Left lung (tissue), 10 donors: ENCODE results near the gene KRTAP9-3. TPM values are rescaled to one million over a fixed set of nuclear protein-coding genes. Genes with fewer than 3 reads are reported as not detected.
"Not testable (repeated sequence)": the region's sequence is repeated elsewhere in the genome, so short reads cannot be mapped to it uniquely, and the experiment has no call there.

Source experiments
- ATAC-seq: fragments of 200-7000 bp; cut with Tn5 transposase; one replicate; pipeline ENCODE4 v1.9.1; 2020; ENCODE audit warnings: moderate library complexity
- DNase-seq, 4 donors: peaks; one replicate each; pipeline ENCODE4 v3.0.0-alpha.2; 2013 to 2020
- H3K27ac ChIP-seq, 2 donors: fragments of 200-600 bp; sonication (generic) in 1 of 2; one replicate each; pipeline versions ENCODE4 v1.5.0 to v1.8.0; 2020 to 2021
- H3K27me3 ChIP-seq, 2 donors: fragments of 200-600 bp; sonication (generic) in 1 of 2; one replicate each; pipeline versions ENCODE4 v1.5.0 to v1.8.0; 2020 to 2021
- H3K36me3 ChIP-seq, 2 donors: fragments of 200-600 bp; sonication (generic) in 1 of 2; one replicate each; pipeline versions ENCODE4 v1.5.0 to v1.8.0; 2020 to 2021
- H3K4me1 ChIP-seq, 2 donors: fragments of 200-600 bp; one replicate each; pipeline ENCODE4 v1.8.0; 2021
- H3K4me3 ChIP-seq, 2 donors: fragments of 200-600 bp; sonication (generic) in 1 of 2; one replicate each; pipeline versions ENCODE4 v1.5.0 to v1.8.0; 2020 to 2021; ENCODE audit warnings: mild to moderate bottlenecking in 1 of 2
- H3K9me3 ChIP-seq, 2 donors: fragments of 200-600 bp; sonication (generic) in 1 of 2; one replicate each; pipeline versions ENCODE4 v1.5.0 to v1.8.0; 2020 to 2021
- intact Hi-C, 2 donors: fragments of 100-400 bp; cut with DNase I; formaldehyde crosslinking; loops; one replicate each; pipeline versions ENCODE4 v1.11.2 to v1.14.2; 2022
- polyA plus RNA-seq, 6 donors: library from polyadenylated mRNA; unstranded; fragments of 120-200 nt; gene quantifications; one replicate each; pipeline ENCODE4 v1.2.1, GENCODE V29; 2013; ENCODE audit not compliant: insufficient read length in 6 of 6
- total RNA-seq, 2 donors: library from RNA; stranded (reverse); fragmentation: NEBNext Ultra II Directional; extraction: Animal tissue kit (Norgen Biotek cat#: 25700); gene quantifications; one replicate each; pipeline ENCODE4 v1.2.1, GENCODE V29; 2021
- TF ChIP-seq, protein P1 (sequence below), 2 donors: fragments of 200-600 bp; sonication (generic) in 1 of 2; IDR thresholded peaks; one replicate each; pipeline versions ENCODE4 v1.5.0 to v1.8.0; 2021; ENCODE audit warnings: antibody characterized with exemption in 2 of 2
- donor health status: DM: no; HTN: yes; CAD: no.
- donor health status: DM: no; HTN: no; CAD: no.

KRTAP9-3 gene
- total and polyA plus RNA-seq, 8 donors = not detected

DNA sequence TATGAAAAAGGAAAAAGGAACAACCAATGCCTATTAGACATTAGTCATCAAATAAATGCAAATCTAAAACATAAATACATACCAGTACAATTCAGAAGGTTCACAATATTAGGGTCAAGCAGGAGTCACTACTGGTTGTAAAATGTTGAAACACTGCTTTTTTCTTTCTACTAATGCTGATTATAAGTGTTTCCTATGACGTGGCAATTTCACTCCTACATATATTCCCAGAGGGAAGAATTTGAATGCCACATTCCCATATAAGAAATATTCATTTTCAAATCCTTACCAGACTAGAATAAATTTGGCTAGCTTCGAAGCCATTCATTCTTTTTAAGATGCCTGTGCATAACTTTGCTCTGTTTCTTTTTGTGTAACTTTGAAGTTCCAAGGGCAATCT lies 8.4 kb upstream of the KRTAP9-3 start:
- intact Hi-C loops = no loop called here
- ATAC-seq (no peak), DNase-seq (no peak)
- Histone ChIP-seq H3K9me3 (no peaks in the 10 kb centered on the region), H3K27ac (no peak overlapping the region), H3K36me3 (no peaks in the 10 kb centered on the region), H3K27me3 (peaks cover 0 to 14% of the 10 kb centered on the region in 2 donors), H3K4me1 (no peaks in the 10 kb centered on the region), H3K4me3 (no peak overlapping the region)
- TF ChIP-seq, protein P1, sequence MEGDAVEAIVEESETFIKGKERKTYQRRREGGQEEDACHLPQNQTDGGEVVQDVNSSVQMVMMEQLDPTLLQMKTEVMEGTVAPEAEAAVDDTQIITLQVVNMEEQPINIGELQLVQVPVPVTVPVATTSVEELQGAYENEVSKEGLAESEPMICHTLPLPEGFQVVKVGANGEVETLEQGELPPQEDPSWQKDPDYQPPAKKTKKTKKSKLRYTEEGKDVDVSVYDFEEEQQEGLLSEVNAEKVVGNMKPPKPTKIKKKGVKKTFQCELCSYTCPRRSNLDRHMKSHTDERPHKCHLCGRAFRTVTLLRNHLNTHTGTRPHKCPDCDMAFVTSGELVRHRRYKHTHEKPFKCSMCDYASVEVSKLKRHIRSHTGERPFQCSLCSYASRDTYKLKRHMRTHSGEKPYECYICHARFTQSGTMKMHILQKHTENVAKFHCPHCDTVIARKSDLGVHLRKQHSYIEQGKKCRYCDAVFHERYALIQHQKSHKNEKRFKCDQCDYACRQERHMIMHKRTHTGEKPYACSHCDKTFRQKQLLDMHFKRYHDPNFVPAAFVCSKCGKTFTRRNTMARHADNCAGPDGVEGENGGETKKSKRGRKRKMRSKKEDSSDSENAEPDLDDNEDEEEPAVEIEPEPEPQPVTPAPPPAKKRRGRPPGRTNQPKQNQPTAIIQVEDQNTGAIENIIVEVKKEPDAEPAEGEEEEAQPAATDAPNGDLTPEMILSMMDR (IDR thresholded peaks at IDR 0.05) = no peak

- H3K27me3 ChIP-seq = peaks cover 0 to 14% of the 10 kb centered on the region in 2 donors
- no peak for ATAC-seq
- H3K4me3 ChIP-seq = no peak overlapping the region
- intact Hi-C loops = no loop called here
- no peaks in the 10 kb centered on the region for H3K9me3 ChIP-seq
- H3K36me3 ChIP-seq = no peaks in the 10 kb centered on the region
- H3K27ac ChIP-seq = no peak overlapping the region
- H3K4me1 ChIP-seq = no peaks in the 10 kb centered on the region
- TF ChIP-seq, protein P1 (IDR thresholded peaks at IDR 0.05) = no peak
- no peak for DNase-seq
Observed at GRCh38 chr17:41226051-41226450, 6.2 kb upstream of the KRTAP9-3 start.

DNA sequence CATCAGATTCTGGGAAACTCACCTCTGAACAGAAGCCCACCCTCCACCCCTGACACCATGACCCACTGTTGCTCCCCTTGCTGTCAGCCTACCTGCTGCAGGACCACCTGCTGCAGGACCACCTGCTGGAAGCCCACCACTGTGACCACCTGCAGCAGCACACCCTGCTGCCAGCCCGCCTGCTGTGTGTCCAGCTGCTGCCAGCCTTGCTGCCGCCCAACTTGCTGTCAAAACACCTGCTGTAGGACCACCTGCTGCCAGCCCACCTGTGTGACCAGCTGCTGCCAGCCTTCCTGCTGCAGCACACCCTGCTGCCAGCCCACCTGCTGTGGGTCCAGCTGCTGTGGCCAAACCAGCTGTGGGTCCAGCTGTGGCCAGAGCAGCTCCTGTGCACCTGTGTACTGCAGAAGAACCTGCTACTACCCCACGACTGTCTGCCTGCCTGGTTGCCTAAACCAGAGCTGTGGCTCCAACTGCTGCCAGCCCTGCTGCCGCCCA lies 5.6 kb upstream of the KRTAP9-3 start, which contains the start of gene KRTAP9-2:
Gene KRTAP9-2, plus strand, starts transcription at position 51 of the 498 bp plus-strand sequence. Its CDS starts 7 bp downstream, at position 58.
- intact Hi-C loops = not testable (repeated sequence)

DNA sequence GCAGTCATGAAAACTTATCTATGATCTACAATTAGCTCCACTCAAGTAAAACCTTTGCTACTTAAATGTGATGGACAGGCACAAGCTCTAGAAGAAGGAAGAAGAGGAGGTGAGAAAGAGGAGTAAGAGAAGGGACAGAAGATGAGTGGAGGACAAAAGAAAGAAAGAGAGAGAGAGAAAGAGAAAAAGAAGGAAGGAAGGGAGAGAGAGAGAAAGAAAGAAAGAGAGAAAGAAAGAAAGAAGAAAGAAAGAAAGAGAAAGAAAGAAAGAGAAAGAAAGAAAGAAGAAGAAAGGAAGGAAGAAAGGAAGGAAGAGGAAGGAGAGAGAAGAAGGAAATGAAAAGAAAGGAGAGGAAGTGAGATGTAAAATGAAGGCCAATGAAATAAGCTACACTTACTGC lies 2.2 kb upstream of the KRTAP9-3 start:
- no peak overlapping the region for H3K27ac ChIP-seq
- no peaks in the 10 kb centered on the region for H3K36me3 ChIP-seq
- DNase-seq = no peak
- no peak for ATAC-seq
- peaks cover 0 to 41% of the 10 kb centered on the region in 2 donors for H3K27me3 ChIP-seq
- H3K4me3 ChIP-seq = no peak overlapping the region
- intact Hi-C loops = no loop called here
- TF ChIP-seq, protein P1 (IDR thresholded peaks at IDR 0.05) = no peak
- H3K9me3 ChIP-seq = no peaks in the 10 kb centered on the region
- no peaks in the 10 kb centered on the region for H3K4me1 ChIP-seq

More for the DNA sequence above, 5.6 kb upstream of the KRTAP9-3 start, which contains the start of gene KRTAP9-2:
- H3K27ac ChIP-seq, H3K9me3 ChIP-seq, H3K36me3 ChIP-seq, DNase-seq, H3K4me3 ChIP-seq, ATAC-seq, H3K4me1 ChIP-seq: not testable (repeated sequence)
- peaks cover 0 to 15% of the 10 kb centered on the region in 2 donors for H3K27me3 ChIP-seq

DNA sequence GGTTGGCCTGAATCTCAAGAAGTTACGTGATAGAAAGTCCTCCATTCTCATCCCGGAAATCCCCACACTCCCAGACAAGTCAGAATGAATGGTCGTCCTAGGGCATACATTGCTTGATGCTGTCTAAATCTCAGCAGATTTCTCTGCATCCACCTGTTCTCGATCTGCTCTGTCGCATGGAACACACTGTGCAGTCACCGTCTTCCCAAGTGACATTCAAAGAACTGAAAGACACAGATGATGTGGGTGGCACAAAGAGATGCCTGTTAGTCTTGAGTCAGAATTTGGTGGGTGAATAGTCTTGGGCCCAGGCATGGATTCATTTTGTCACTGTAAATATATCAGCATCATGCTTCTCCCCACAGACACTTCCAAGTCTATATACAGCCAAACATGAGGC lies 518 bp upstream of the KRTAP9-3 start:
- no peaks in the 10 kb centered on the region for H3K36me3 ChIP-seq
- TF ChIP-seq, protein P1 (IDR thresholded peaks at IDR 0.05) = no peak
- no peak overlapping the region for H3K27ac ChIP-seq
- intact Hi-C loops = no loop called here
- no peaks in the 10 kb centered on the region for H3K4me1 ChIP-seq
- no peak overlapping the region for H3K4me3 ChIP-seq
- ATAC-seq (no peak), DNase-seq (no peak)
- H3K27me3 ChIP-seq = peaks cover 0 to 28% of the 10 kb centered on the region in 2 donors
- H3K9me3 ChIP-seq = no peaks in the 10 kb centered on the region

DNA sequence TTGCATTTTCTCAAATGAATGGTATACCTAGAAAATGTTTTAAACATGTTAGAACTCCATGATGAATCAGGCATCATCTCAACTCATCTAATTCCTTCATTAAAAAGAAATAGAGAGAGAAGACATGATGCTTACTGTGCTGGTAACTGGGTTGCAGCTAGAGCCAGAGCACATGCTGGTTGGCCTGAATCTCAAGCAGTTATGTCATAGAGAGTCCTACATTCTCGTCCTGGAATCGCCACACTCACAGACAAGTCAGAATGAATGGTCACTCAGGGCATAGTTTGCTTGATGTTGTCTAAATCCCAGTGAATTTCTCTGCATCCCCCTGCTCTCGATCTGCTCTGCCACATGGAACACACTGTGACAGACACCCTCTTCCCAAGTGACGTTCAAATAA lies 4.9 kb downstream of the KRTAP9-3 start:
- H3K9me3 ChIP-seq, DNase-seq, ATAC-seq, intact Hi-C loops, H3K27ac ChIP-seq, H3K4me1 ChIP-seq, H3K36me3 ChIP-seq, H3K4me3 ChIP-seq: not testable (repeated sequence)
- H3K27me3 ChIP-seq = peaks cover 0 to 31% of the 10 kb centered on the region in 2 donors

DNA sequence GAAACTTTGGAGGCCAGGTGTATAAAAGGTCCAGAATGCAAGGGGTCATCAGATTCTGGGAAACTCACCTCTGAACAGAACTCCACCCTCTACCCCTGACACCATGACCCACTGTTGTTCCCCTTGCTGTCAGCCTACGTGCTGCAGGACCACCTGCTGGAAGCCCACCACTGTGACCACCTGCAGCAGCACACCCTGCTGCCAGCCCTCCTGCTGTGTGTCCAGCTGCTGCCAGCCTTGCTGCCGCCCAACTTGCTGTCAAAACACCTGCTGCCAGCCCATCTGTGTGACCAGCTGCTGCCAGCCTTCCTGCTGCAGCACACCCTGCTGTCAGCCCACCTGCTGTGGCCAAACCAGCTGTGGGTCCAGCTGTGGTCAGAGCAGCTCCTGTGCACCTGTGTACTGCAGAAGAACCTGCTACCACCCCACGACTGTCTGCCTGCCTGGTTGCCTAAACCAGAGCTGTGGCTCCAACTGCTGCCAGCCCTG lies 5.7 kb downstream of the KRTAP9-3 start, which contains the start of gene KRTAP9-8:
Gene KRTAP9-8, plus strand, starts transcription at position 51 of the 489 bp plus-strand sequence. Its CDS starts 53 bp downstream, at position 104.
- ATAC-seq, intact Hi-C loops, H3K4me1 ChIP-seq, H3K9me3 ChIP-seq, H3K4me3 ChIP-seq, H3K36me3 ChIP-seq, H3K27ac ChIP-seq: not testable (repeated sequence)
- peak in 1 of 4 donors; percentile 44 for DNase-seq
- H3K27me3 ChIP-seq = peaks cover 0 to 23% of the 10 kb centered on the region in 2 donors

DNA sequence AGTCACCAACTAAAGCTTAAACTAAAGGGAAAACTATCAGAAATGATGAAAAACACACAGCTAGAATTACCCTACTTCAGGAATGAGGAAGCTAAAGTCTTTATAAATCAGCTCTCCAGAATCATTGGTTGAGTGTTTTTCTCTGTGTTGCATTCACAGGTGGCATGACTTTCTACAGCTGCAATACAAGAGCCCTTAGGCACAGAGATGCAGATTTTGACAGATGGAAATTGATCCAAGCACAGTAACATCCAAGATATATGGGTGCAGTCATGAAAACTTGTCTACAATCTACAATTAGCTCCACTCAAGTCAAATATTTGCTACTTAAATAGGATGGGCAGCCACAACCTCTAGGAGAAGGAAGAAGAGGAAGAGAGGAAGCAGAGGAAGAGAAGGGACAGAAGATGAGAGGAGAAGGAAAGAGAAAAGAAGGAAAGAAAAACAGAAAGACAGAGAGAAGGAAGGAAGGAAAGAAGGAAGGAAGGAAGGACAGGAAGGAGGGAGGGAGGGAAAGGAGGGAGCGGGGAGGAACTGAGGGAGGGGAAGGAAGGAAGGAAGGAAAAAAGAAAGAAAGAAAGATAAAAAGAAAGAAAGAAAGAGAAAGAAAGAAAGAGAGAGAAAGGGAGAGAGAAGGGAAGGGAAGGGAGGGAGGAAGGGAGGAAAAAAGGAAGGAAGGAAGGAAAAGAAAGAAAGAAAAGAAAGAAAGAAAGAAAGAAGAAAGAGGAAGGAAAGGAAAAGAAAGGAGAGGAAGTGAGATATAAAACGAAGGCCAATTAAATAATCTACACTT lies 14.9 kb downstream of the KRTAP9-3 start:
- DNase-seq, H3K36me3 ChIP-seq, ATAC-seq, H3K4me1 ChIP-seq, H3K9me3 ChIP-seq, H3K27ac ChIP-seq, intact Hi-C loops, H3K27me3 ChIP-seq, H3K4me3 ChIP-seq: not testable (repeated sequence)
